IMR-90 (cell line): ENCODE results near the gene ZNF750. TPM values are rescaled to one million over a fixed set of nuclear protein-coding genes. Genes with fewer than 3 reads are reported as not detected.

Experiments used
- ATAC-seq: fragments of 200-7000 bp; cut with Tn5 transposase; 2 replicates; pipeline ENCODE4 v1.9.1; 2020; ENCODE audit warnings: low read depth, mild to moderate bottlenecking, moderate library complexity
- BruUV-seq: library from RNA; stranded (reverse); fragments of 400-500 nt; replicated peaks from 2 replicates; lab custom pipeline; 2021; lab: Mats Ljungman, UMichigan
- CTCF ChIA-PET: fragments of 300-600 bp; formaldehyde crosslinking; extraction: SDS; loops from one replicate; lab custom pipeline; 2021; ENCODE audit warnings: antibody characterized with exemption; lab: Yijun Ruan, JAX
- POLR2A ChIA-PET: fragments of 300-600 bp; sonication (Branson Sonifier 250); formaldehyde crosslinking; loops from one replicate; lab custom pipeline; 2022; ENCODE audit warnings: antibody characterized with exemption; ENCODE audit not compliant: unreplicated experiment; lab: Charles Lee
- DNase-seq: peaks from one replicate; pipeline ENCODE4 v3.0.0; 2013
- H2AFZ ChIP-seq: replicated peaks from 2 replicates; pipeline ENCODE3; 2013; ENCODE audit warnings: low read length, mild to moderate bottlenecking; ENCODE audit not compliant: poor library complexity
- H2AK5ac ChIP-seq: 2 replicates; pipeline ENCODE4 v1.6.1; 2013; ENCODE audit warnings: low read depth, low read length, inconsistent platforms
- H2AK9ac ChIP-seq: replicated peaks from 2 replicates; pipeline ENCODE3; 2013; ENCODE audit warnings: mild to moderate bottlenecking, low read depth, low read length, moderate library complexity; ENCODE audit not compliant: poor library complexity
- H2BK120ac ChIP-seq: 2 replicates; pipeline ENCODE4 v1.6.1; 2013; ENCODE audit warnings: low read depth, low read length, inconsistent platforms
- H2BK15ac ChIP-seq: 3 replicates; pipeline ENCODE4 v1.6.1; 2013; ENCODE audit warnings: low read depth, low read length, inconsistent platforms
- H2BK20ac ChIP-seq: 2 replicates; pipeline ENCODE4 v1.6.1; 2013; ENCODE audit warnings: low read depth, mild to moderate bottlenecking, inconsistent platforms, low read length, moderate library complexity
- H2BK5ac ChIP-seq: 2 replicates; pipeline ENCODE4 v1.6.1; 2013; ENCODE audit warnings: mild to moderate bottlenecking, low read depth, low read length, inconsistent platforms; ENCODE audit not compliant: poor library complexity, severe bottlenecking
- H3K14ac ChIP-seq: replicated peaks from 2 replicates; pipeline ENCODE4 v1.6.1; 2013; ENCODE audit warnings: low read depth, low read length, inconsistent platforms
- H3K18ac ChIP-seq: 2 replicates; pipeline ENCODE4 v1.6.1; 2013; ENCODE audit warnings: low read depth, low read length, control low read depth
- H3K23ac ChIP-seq: 2 replicates; pipeline ENCODE4 v1.6.1; 2013; ENCODE audit warnings: low read depth, low read length, inconsistent platforms
- H3K27ac ChIP-seq: 2 replicates; pipeline ENCODE4 v1.5.1; 2013; ENCODE audit warnings: mild to moderate bottlenecking, control low read depth, low read length; ENCODE audit not compliant: insufficient read depth
- H3K27me3 ChIP-seq: 2 replicates; pipeline ENCODE4 v1.6.1; 2013; ENCODE audit warnings: low read length; ENCODE audit not compliant: control insufficient read depth, insufficient read depth
- H3K36me3 ChIP-seq: 2 replicates; pipeline ENCODE4 v1.6.1; 2013; ENCODE audit warnings: low read length, mixed read lengths; ENCODE audit not compliant: control insufficient read depth, insufficient read depth
- H3K4ac ChIP-seq: 2 replicates; pipeline ENCODE4 v1.6.1; 2013; ENCODE audit warnings: low read depth, low read length, inconsistent platforms
- H3K4me1 ChIP-seq: 2 replicates; pipeline ENCODE4 v1.6.1; 2013; ENCODE audit warnings: low read length, mixed read lengths; ENCODE audit not compliant: control insufficient read depth, insufficient read depth
- H3K4me2 ChIP-seq: 2 replicates; pipeline ENCODE4 v1.6.1; 2013; ENCODE audit warnings: low read depth, mild to moderate bottlenecking, control low read depth, low read length, moderate library complexity
- H3K4me3 ChIP-seq: 2 replicates; pipeline ENCODE4 v1.5.1; 2013; ENCODE audit warnings: low read depth, mild to moderate bottlenecking, control low read depth, low read length, moderate library complexity; ENCODE audit not compliant: insufficient read depth
- H3K56ac ChIP-seq: 2 replicates; pipeline ENCODE4 v1.6.1; 2013; ENCODE audit warnings: low read length, inconsistent platforms; ENCODE audit not compliant: insufficient read depth; ENCODE audit errors: extremely low read depth
- H3K79me1 ChIP-seq, 2 experiments: 2 replicates each; pipeline ENCODE4 v1.6.1; 2013; ENCODE audit warnings: low read length in 2 of 2, inconsistent platforms in 1 of 2, low read depth in 1 of 2
- H3K9ac ChIP-seq: 2 replicates; pipeline ENCODE4 v1.6.1; 2013; ENCODE audit warnings: low read depth, low read length, control low read depth
- H3K9me1 ChIP-seq: 2 replicates; pipeline ENCODE4 v1.6.1; 2013; ENCODE audit warnings: low read length, inconsistent platforms; ENCODE audit not compliant: insufficient read depth
- H3K9me3 ChIP-seq: 2 replicates; pipeline ENCODE4 v1.6.1; 2013; ENCODE audit warnings: low read length; ENCODE audit not compliant: control insufficient read depth, insufficient read depth
- H4K20me1 ChIP-seq: 2 replicates; pipeline ENCODE4 v1.6.1; 2013; ENCODE audit warnings: low read length, inconsistent platforms; ENCODE audit not compliant: insufficient read depth
- H4K5ac ChIP-seq: 2 replicates; pipeline ENCODE4 v1.6.1; 2013; ENCODE audit warnings: mild to moderate bottlenecking, low read depth, low read length, control low read depth
- H4K8ac ChIP-seq, 2 experiments: 2 replicates each; pipeline ENCODE4 v1.6.1; 2013; ENCODE audit warnings: low read depth in 2 of 2, low read length in 2 of 2, control low read depth in 1 of 2, inconsistent platforms in 1 of 2
- H4K91ac ChIP-seq: 2 replicates; pipeline ENCODE4 v1.6.1; 2013; ENCODE audit warnings: low read depth, low read length, inconsistent platforms; ENCODE audit not compliant: insufficient read depth
- FOS ChIP-seq: fragments of 150-350 bp; IDR thresholded peaks from 2 replicates; pipeline ENCODE4 v1.6.1; 2016; ENCODE audit warnings: low read depth, low read length
- MAFK ChIP-seq: IDR thresholded peaks from 2 replicates; pipeline ENCODE4 v1.6.1; 2012; ENCODE audit warnings: low read depth, low read length, improper control_type of control experiment
- RFX5 ChIP-seq: IDR thresholded peaks from 2 replicates; pipeline ENCODE4 v1.8.0; 2012; ENCODE audit warnings: low read depth, mild to moderate bottlenecking, low read length, moderate library complexity
- SMC3 ChIP-seq: fragments of 150-350 bp; IDR thresholded peaks from 2 replicates; pipeline ENCODE4 v1.6.1; 2016; ENCODE audit warnings: low read depth, mild to moderate bottlenecking, antibody characterized with exemption, low read length, moderate library complexity
- WGBS, 2 experiments: methylation state at CpG; one replicate each; pipeline versions ENCODE4 v1.1.5 to v1.1.7; 2013; ENCODE audit warnings: missing lambda C conversion rate in 2 of 2; ENCODE audit not compliant: insufficient read length in 1 of 2; ENCODE audit errors: extremely low coverage in 2 of 2; 5-methylcytosine and 5-hydroxymethylcytosine counted together
- dilution Hi-C: fragments of 300-500 bp; cut with HindIII; formaldehyde crosslinking; loops from one replicate; pipeline ENCODE4 v1.14.3; 2018; ENCODE audit warnings: low sequenced_read_pairs; ENCODE audit not compliant: unreplicated experiment
- in situ Hi-C: fragments of 300-500 bp; cut with MboI; formaldehyde crosslinking; loops from 3 replicates; pipeline ENCODE4 v1.14.3; 2019; ENCODE audit warnings: low sequenced_read_pairs, inconsistent platforms, mixed read lengths
- intact Hi-C: fragments of 100-400 bp; cut with micrococcal nuclease; formaldehyde crosslinking; loops from 2 replicates; pipeline ENCODE4 v1.10.0; 2022
- polyA plus RNA-seq, 3 experiments: library from polyadenylated mRNA; depleted of rRNA; stranded (reverse); fragments of >200 nt; gene quantifications; 2 replicates each; pipeline ENCODE4 v1.2.3, GENCODE V29; 2012; ENCODE audit warnings: low replicate concordance in 1 of 3
- total RNA-seq: library from RNA; depleted of rRNA; stranded (reverse); fragments of >200 nt; gene quantifications from 2 replicates; pipeline ENCODE4 v1.2.3, GENCODE V29; 2012

ZNF750 gene
- total and polyA plus RNA-seq, 2 of the 4 experiments (the other 2 are of a cell fraction) = not detected

GRCh38 chr17:82807101-82807500 lies 32.7 kb downstream of the ZNF750 start:
- H4K5ac ChIP-seq = no peak overlapping the region
- no peak overlapping the region for H3K4me3 ChIP-seq
- H3K4me1 ChIP-seq = peaks cover 3% of the 10 kb centered on the region; the same call in 1 of the 2 replicates
- BruUV-seq = no TSS peak
- H3K27ac ChIP-seq = no peak overlapping the region
- in situ Hi-C loops = no loop called here
- WGBS, 2 experiments = 95% methylated on average over 4 of the region's 9 CpGs; no CpG with 5 or more reads in 1 of the 2 experiments
- H3K9me1 ChIP-seq = no peaks in the 10 kb centered on the region
- ATAC-seq = no peak
- no peaks in the 10 kb centered on the region for H3K9me3 ChIP-seq
- H4K8ac ChIP-seq = no peak overlapping the region
- peaks cover 13% of the 10 kb centered on the region for H4K20me1 ChIP-seq
- no peak for DNase-seq
- H3K36me3 ChIP-seq = peaks cover 19% of the 10 kb centered on the region
- dilution Hi-C loops = no loop called here
- no peak overlapping the region for H3K4me2 ChIP-seq
- H3K27me3 ChIP-seq = no peaks in the 10 kb centered on the region
- H3K4ac ChIP-seq = no peak overlapping the region
- no peak overlapping the region for H3K14ac ChIP-seq
- H2BK20ac ChIP-seq = no peak overlapping the region
- no peak overlapping the region for H2BK5ac ChIP-seq
- CTCF ChIA-PET = no interaction called here
- no peak overlapping the region for H3K23ac ChIP-seq
- no peak overlapping the region for H3K18ac ChIP-seq
- no peak overlapping the region for H2BK120ac ChIP-seq
- H3K56ac ChIP-seq = no peak overlapping the region
- no peak overlapping the region for H3K9ac ChIP-seq
- TF ChIP-seq FOS (no peak), MAFK (no peak), RFX5 (no peak), SMC3 (no peak)
- H2AK5ac ChIP-seq = no peak overlapping the region
- peaks cover 0 to 24% of the 10 kb centered on the region in 2 experiments; a peak in 2 of 4 replicates for H3K79me1 ChIP-seq
- H2AFZ ChIP-seq = no peak overlapping the region
- H2AK9ac ChIP-seq = no peak overlapping the region
- intact Hi-C loops = no loop called here
- POLR2A ChIA-PET = no interaction called here
- H2BK15ac ChIP-seq = no peak overlapping the region
- no peak overlapping the region for H4K91ac ChIP-seq
